ENCODE measurements around the gene HAUS7. TPM values are rescaled to one million over a fixed set of nuclear protein-coding genes. Genes with fewer than 3 reads are reported as not detected.

HAUS7 gene
- 21.3 and 29.6 TPM in 2 replicates for total RNA-seq (2014; rRNA removed; shearing (Covaris generic))

DNA sequence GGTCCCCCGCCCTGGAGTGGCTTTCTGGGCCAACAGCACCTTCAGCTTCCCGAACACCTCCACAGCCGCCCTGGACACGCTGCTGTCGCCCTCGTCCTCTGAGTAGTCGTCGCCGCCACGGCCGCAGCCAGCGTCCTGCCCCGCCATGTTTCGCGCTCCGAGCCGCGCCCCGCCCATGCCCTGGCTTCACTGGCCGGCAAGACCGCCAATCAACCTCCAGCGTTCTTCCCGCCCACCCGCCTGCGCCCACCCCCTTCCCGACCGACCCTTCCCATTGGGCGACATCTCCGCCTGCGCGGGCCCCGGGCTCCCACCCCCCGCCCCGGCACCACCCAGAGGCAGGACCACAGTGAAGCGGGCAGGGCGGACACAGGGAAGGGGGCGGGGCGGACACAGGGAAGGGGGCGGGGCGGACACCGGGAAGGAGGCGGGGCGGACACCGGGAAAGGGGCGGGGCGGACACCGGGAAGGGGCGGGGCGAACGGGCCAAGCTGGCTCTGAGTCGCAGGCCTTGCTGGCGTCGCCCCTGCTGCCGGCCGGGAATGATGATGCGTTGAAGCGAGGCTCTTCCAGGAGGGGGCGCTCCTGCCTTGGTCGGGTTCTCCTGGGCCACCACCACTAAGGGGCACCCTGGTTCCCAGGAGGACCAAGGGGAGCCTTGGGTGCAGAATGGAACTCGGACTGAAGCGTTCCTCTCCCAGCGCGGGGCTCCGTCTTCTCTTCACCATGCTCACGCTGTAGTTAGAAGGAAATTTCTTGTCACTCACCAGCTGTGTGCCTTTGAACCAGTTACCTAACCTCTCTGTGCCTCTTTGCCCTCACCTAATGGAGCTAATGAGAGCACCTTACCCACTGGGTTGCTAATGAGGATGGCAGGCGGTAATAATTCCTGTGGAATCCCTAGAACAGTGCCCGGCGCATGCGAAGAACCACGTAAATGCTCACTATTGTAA is at the start of gene HAUS7:
HAUS7 (minus strand) TSS at position 166 of the 953 bp plus-strand sequence; CDS start at position 147, 19 bp downstream.
- peak; percentile 81 for DNase-seq (ENCODE audit: low read depth)

DNA sequence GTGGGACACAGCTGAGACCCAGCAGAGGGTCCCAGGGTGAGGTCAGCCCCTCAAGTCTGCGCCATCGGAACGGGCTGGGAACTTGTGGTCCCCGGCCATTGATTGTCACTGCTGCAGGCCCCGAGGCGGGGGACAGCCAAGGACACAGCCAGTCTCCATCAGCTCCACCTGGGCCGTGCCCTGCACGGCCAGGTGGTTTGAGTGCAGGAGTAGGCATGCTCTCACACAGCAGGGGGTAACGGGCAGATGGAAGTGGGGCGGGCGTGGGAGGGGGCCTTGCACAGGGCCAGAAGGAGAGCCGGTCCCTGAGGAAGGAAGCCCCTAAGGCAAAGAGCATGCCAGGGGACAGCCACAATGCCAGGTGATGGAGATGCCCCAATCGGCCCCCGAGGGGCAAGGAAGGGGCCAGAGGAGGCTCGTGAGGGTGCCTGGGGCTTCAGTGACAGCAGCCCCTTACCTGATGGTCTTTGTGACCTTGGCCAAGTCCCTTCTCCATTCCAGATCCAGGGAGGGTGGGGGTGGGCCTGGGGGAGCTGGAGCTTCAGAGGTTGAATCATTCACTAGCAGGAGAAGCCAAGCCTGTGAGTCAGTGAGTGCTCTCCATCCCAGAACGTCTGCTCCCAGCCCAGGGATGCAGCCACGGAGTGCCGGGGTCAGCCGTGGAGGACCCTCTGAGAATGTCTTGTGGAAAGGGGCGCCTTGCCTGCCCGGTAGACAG is 49.4 kb upstream of the HAUS7 start:
- DNase-seq (ENCODE audit: low read depth) = no peak

DNA sequence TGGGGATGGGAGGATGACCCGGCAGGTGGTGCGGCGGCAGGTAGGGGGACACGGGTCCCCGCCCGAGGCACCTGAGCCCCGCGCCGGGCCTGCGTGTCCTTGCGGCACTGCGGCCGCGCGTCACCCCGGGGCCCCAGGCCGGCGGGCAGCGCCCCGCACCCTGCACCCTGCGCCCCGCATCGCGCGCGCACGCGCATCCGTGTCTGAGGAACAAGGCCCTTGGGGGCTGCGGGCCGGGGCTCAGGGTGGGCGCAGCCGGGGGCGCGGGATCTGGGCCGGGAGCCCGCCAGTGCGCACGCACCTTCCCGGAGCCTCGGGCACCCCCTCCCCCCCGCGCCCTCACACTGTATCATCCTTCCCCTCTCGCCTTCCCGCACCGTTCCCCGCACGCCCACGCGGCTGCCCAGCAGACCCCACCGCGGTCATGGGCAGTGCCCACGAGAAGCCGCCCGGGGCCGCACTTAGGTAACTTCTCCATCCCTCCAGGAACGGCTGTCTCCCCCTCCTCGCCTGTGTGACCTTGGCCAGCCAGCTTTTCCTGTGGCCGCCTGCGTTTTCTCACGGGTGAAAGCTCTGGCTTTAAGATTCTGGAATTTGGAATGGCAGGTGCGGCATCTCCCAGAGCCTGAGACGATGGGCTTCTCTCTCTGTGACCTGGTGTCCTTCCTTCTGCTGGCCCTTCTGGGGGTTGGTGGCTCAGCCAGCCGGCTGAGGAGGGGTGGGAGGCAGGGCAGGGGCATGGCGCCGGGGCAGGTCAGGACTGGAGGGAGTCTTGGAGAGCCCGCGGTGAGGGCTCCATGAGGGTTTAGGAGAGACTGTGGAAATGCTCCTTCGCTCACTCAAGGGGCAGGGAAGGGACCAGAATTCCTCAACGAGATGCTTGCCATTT is 47.8 kb upstream of the HAUS7 start:
- no peak for DNase-seq (ENCODE audit: low read depth)

DNA sequence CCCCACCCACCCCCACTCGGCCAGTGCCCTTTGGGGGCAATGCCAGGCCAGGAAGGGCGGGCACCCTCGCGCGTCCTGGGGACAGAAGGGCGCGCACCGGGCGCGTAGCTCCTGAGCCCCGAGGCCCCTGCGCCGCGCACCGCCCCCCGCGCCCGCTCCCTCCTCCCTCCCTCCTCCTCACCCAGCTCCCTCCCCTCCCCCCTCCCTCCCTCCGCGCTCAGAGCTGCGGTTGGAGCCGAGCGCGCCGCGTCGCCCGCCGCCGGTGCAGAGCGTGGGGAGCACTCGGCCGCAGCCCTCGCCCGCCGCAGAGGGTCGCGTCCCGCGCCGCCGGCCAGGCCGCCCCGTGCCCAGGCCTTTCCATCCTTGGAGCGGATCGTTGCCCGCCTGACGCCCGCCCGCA is 47.0 kb upstream of the HAUS7 start, which contains the start of gene ATP2B3:
ATP2B3 (plus strand) TSS at position 220 of the 400 bp plus-strand sequence. CDS start 18,606 bp downstream, outside the sequence.
- no peak for DNase-seq (ENCODE audit: low read depth)

DNA sequence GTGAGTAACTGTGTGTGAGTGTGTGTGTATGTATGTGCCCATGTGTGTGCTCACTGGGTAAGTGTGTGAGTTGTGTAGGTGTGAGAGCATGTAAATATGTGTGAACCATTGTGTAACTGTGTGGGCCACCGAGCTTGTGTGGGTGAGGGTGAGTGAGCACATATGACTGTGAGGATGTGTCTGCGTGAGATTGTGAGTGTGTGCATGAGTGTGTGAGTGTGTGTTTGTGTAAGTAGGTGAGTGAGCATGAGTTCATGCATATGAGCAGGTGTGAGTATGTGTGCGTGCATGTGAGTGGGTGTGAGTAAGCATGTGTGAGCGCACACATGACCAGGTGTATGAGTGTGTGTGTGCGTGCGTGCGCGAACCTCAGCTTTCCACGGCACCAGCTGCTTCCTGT is 45.7 kb upstream of the HAUS7 start:
- no peak for DNase-seq (ENCODE audit: low read depth)

DNA sequence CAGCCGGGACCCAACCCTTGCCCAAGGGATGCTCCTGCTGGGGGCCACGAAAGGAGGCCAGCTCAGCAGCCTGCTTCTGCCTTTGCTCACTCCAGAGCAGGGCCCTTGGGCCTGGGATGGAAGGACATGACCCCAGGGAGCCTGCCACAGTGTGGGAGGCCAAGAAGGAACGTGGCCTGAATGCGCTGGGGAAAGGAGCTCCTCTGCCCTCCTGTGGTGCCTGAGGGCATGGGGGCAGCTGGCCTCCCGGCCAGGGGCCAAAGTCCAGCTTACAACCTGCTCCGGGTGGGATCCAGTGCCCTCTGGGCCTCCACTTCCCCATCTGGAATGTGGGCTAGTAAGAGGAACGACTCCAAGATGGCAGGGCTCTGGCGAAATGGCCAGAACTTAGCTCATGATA is 45.1 kb upstream of the HAUS7 start:
- no peak for DNase-seq (ENCODE audit: low read depth)

DNA sequence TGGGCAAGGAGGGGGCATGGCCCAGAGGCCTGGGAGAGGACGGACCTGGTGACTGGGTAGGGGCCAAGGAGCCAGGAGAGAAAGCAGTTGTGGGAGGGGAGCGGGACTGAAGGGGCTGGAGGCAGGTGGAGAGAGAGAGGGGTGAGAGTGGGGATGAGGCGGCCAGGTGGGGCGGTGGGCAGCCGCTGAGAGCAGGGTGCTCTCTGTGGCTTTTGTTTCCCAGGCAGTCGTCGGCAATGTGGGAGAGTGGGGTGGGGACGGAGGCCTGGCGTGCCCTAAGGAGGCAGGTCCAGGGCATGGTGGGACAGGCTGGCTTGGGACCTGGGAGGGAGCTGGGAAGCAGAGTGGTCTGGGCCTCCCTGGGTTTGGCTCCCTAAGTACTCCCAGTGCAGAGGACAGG is 43.9 kb upstream of the HAUS7 start:
- DNase-seq (ENCODE audit: low read depth) = no peak

DNA sequence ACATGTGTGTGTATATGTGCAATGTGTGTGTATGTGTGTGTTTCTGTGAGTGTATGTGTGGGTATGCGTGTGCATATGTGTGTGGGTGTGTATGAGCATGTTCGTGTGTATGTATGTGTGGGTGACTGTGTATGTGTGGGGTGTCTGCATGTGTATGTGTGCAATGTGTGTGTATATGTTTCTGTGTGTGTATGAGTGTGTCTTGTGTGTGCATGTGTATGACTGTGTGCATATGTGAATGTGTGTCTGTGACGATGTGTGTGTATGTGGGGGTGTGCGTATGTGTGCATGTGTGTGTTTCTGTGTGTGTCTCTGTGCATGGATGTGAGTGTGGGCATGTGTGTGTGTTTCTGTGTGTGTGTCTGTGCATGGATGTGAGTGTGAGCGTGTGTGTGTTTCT is 42.9 kb upstream of the HAUS7 start:
- DNase-seq (ENCODE audit: low read depth) = no peak

DNA sequence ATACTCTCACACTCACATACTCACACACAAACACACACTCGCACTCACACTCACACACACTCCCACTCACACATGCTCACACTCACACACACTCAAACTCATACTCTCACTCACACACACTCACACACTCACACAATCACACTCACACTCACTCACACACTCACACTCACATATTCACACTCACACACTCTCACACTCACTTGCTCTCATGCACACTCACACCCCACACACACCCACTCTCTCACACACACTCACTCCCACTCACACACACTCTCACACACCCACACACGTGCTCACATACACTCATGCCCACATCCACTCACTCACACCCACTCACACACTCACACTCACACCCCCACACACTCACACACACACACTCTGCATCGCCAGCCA is 42.1 kb upstream of the HAUS7 start:
- no peak for DNase-seq (ENCODE audit: low read depth)

DNA sequence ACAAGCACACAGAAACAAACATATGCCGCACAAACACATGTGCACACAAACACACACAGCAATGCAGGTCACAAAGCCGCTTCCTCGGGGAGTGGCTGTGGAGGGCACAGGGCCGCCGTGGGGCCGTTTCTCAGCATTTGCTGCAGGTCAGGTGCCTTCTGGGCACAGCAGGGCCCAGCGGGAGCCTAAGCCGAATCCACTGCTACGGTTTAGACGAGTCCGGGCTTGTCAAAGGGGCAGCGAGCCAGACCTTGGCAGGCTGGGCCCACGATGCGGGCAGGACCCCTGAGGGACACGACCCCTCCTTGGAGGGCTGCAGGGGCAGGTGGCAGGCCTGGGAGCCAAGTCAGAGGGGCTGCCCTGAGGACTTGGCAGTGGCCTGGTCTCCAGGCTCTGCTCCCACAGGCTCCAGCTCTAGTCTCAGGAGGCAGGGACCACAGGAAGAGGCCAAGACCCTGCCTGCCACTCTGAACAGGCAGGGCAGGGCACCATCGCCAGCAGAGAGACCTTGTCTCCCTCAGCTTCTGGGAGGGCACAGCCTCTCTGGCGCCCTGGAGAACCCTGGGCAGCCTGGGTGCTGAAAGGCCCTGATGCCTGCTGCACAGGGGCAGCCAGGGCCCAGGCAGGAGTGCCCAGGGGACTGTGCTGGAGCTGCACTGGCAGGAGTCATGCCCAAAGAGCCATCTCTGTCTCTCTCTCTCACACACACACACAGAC is 41.6 kb upstream of the HAUS7 start:
- no peak for DNase-seq (ENCODE audit: low read depth)

DNA sequence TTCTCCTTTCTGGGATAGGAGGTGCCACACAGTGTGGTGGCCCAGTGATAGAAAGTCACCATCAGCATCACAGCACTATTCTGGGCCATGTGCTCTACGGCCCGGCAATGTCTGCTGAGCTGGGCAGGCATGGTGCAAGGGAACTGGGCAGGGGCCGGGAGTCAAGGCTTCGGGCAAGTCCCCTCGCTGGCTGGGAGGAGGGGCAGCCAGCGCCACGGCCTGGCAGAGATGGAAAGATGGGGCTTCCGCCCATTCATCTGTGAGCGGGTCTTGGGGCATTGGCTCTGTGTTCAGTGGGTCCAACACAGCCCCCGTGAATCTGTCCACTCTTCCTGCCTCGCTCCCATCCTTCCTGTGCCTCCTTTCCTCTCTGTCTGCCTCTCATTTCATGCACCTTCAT is 40.0 kb upstream of the HAUS7 start:
- no peak for DNase-seq (ENCODE audit: low read depth)

DNA sequence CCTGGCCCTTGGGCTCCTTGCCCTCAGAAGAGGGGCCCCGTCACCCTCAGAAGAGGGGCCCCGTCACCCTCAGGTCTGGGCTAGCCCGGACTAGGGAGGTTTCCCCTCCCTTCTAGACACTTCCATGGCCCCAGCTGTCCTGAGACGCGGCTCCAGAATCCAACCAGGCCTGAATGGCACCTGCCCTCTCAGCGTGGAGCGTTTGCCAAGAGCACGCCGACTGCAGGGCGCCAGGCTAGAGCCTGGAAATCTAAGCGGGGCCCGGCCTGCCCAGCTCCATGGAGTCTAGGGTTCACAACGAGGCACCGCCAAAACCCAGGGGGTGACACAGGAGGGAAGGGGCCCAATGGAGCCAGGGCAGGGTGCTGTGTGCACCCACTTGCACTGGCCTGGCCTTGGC is 39.2 kb upstream of the HAUS7 start:
- DNase-seq (ENCODE audit: low read depth) = no peak

DNA sequence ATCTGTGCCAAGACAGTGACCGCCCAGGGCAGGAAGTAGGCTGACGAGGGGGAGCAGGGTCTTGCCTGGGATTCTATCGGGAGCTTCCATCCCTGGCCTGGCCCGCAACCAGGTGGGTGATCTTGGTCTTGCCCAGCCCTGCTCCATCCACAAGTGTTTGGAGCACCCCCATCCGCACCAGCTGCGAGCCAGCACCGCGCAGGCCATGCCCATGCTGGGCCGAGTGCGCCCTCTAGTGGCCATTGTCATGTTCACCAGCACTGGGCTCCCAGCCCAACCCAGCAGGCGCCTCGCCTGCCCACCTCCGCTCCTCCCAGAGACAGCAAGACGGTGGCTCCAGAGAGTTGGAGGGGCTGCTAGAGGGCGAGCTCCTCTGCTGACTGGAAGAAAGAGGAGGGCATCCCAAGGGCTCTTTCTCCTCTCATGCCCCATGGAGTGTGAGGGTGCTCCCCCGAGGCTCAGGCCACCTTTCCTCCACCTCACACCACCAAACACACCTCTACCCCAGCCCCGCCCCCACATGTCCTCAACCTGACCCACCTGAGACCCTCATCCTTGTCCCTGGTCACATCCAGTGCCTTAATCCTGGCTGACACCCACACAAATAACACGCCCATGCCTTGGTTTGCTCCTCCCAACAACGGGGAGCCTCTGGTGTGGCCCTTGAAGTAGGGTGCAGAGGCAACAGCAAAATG is 37.3 kb upstream of the HAUS7 start:
- DNase-seq (ENCODE audit: low read depth) = peak; percentile 45

DNA sequence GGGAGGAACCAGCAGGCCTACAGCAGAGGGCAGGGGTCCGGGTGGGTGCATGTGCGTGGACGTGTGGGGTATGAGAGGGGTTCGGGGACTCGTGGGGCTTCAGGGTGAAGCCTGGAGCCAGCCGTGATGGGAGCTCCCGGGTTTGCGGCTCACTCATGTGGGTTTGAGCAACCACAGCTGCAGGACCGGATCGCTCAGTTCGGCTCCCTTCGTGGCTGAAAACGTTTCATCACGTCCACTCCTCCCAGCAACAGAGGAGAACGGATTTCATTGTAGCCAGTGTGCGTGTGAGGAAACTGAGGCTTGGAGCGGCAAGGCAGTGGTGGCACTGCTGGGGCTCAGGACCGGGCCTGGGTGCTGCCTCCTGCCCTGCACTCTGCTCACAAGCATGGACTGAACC is 35.0 kb upstream of the HAUS7 start:
- no peak for DNase-seq (ENCODE audit: low read depth)

DNA sequence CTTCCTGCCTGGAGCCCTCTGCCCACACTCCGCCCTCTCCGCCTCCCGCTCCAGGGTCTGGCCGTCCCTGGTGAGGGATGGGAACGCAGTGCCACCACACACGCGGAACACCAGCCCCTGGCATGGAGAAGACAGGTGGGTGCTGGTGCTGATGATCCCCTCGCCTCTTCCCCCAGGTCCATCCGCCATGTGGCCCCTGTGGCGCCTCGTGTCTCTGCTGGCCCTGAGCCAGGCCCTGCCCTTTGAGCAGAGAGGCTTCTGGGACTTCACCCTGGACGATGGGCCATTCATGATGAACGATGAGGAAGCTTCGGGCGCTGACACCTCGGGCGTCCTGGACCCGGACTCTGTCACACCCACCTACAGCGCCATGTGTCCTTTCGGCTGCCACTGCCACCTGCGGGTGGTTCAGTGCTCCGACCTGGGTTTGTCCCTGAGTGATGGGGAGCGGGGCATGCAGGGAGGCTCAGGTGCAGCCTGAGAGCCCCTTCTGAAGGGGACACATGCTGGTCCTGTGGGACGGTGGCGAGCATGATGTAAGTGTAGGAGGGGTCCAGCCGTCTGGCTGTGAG is 34.2 kb upstream of the HAUS7 start:
- no peak for DNase-seq (ENCODE audit: low read depth)

DNA sequence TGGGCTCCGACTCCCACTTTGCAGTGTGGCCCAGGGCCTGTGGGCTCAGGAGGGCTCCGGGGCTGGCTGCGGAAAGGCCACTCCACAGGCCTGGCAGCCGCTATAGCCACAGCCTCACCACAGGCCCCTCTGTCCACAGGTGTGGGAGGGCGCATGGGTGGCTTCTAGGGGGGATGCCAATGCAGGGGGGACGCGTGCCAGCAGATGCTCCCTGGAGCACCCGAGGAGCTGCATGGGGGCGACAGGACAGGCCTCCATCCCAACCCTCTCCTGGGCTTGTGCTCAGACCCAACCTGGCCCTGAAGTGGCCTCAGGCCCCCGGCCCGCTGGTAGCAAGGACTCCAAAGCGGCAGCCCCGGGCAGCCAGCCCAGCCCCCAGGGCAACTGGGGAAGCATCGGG is 32.4 kb upstream of the HAUS7 start:
- no peak for DNase-seq (ENCODE audit: low read depth)

DNA sequence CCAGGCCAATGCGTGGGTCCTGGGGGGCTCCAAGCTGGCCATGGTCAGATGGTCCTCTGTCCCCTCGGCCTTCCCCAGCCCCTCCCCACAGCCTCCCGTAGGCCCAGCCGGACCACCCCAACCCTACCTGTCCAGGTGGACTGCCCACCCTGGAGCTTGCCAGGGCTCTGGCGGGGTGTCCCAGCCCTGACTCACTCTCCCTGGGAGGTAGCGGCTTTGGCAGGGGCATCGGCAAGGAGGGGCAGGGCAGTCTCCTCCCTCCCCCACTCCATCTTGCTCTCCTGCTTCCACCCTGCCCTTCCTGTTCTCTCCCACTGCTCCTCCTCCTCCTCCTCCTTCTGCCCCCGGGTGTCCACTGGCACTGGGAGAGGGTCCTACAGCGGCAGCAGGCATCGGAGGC is 31.8 kb upstream of the HAUS7 start:
- DNase-seq (ENCODE audit: low read depth) = no peak

DNA sequence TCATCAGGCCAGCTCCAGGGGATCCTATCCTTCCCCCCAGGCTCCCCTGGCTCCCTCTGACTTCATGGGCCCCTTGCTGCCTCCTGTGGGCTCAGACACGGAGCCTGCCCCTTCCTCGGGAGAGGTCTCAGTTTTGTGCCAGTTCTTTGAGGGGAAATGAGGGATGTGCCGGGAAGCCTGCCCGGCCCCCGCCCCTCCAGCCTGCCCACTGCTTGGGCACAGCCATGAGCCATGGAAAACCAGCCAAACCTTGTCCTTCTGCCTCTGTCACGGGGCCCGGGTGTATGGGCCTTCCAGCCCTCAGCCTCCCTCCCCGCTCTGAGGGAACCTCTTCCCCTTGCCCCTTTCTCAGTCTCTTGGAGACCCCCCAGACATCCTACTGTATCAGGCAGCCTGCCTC is 31.2 kb upstream of the HAUS7 start:
- no peak for DNase-seq (ENCODE audit: low read depth)

DNA sequence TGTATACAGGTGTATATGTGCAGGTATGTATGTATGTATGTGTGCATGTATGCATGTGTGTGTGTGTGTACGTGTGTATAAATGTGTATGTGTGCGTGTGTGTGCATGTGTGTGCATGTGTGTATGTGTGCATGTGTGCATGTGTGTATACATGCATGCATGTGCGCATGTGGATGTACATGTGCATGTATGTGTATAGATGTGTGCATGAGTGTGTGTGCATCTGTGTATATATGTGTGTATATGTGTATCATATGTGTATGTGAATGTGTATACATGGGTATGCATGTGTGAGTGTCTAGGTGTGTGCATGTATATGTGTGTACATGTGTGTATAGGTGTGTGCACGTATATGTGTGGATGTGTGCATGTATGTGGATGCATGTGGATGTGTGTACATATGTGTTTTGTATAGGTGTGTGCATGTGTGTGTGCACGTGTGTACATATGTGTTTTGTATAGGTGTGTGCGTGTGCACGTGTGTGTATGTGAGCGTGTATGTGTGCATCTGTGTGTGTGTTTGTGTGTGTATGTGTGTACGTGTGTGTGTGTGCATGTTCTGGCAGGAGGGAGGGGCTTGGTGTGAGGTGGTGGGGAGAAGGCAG is 30.4 kb upstream of the HAUS7 start:
- no peak for DNase-seq (ENCODE audit: low read depth)

DNA sequence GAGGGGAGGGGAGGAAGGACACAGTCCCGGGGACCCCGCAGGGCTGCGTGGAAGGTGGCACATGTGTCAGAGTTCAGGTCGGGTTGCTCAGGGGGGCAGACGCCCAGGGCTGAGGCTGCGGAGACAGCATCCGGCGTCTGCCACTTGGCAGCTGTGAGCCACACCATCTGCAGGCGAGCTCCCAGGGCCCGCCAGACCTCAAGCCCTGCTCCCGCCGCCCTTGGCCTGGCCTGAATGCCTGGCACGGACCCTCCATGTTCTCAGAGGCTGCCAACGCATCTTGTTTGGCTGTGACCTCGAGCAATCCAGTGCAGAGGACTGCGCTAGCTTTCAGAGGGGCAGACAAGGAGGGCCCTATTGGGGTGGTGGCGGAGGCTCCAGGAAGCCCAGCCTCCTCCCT is 29.5 kb upstream of the HAUS7 start:
- DNase-seq (ENCODE audit: low read depth) = no peak

Measured in RPMI7951 (cell line).